GM12891 (cell line): ENCODE measurements around the gene CD300H.

Source experiments
- POLR2A ChIP-seq: IDR thresholded peaks from 2 replicates; pipeline ENCODE4 v1.6.1; 2011; ENCODE audit warnings: low read depth, low read length, control low read depth
- POLR2AphosphoS5 ChIP-seq: IDR thresholded peaks from 2 replicates; pipeline ENCODE4 v1.6.1; 2011; ENCODE audit warnings: low read depth, low read length, control low read depth
- TAF1 ChIP-seq: IDR thresholded peaks from 2 replicates; pipeline ENCODE4 v1.6.1; 2011; ENCODE audit warnings: low read depth, low read length, control low read depth

- TF ChIP-seq POLR2A = no peak
- TF ChIP-seq POLR2AphosphoS5 = no peak
- no peak for TF ChIP-seq TAF1
Measured at GRCh38 chr17:74603746-74604145, 36.4 kb upstream of the CD300H start.
